PC-9 (cell line): ENCODE results near the gene IL10RB. TPM values are rescaled to one million over a fixed set of nuclear protein-coding genes. Genes with fewer than 3 reads are reported as not detected.
A peak's percentile ranks its signal among the peaks of the same experiment; 100 is the strongest.

Source experiments
- BruUV-seq: library from RNA; stranded (reverse); fragments of 400-500 nt; replicated peaks from 2 replicates; lab custom pipeline; 2021; lab: Mats Ljungman, UMichigan
- CTCF ChIA-PET: fragments of 300-600 bp; sonication (Branson Sonifier 250); formaldehyde crosslinking; loops from one replicate; lab custom pipeline; 2022; ENCODE audit warnings: antibody characterized with exemption; lab: Charles Lee
- POLR2A ChIA-PET: fragments of 300-600 bp; sonication (Branson Sonifier 250); formaldehyde crosslinking; loops from one replicate; lab custom pipeline; 2022; ENCODE audit warnings: antibody characterized with exemption; ENCODE audit not compliant: unreplicated experiment; lab: Charles Lee
- DNase-seq, 2 experiments: peaks; one replicate each; pipeline versions ENCODE4 v3.0.0 to v3.0.0-alpha.2; 2015 to 2022; ENCODE audit warnings: mixed read lengths in 1 of 2
- H2AFZ ChIP-seq: fragments of 200-600 bp; sonication (generic); 2 replicates; pipeline ENCODE4 v1.8.1; 2017; ENCODE audit warnings: antibody characterized with exemption
- H3F3A ChIP-seq: fragments of 200-600 bp; sonication (generic); 2 replicates; pipeline ENCODE4 v1.8.1; 2017; ENCODE audit warnings: antibody characterized with exemption, mild to moderate bottlenecking, low read depth; ENCODE audit not compliant: insufficient read depth
- H3K27ac ChIP-seq: fragments of 200-600 bp; sonication (generic); 2 replicates; pipeline ENCODE4 v1.6.1; 2016; ENCODE audit warnings: mixed run types
- H3K27me3 ChIP-seq: fragments of 200-600 bp; sonication (generic); 2 replicates; pipeline ENCODE4 v1.6.1; 2016; ENCODE audit warnings: low read depth, mixed run types; ENCODE audit not compliant: insufficient read depth
- H3K36me3 ChIP-seq: fragments of 200-600 bp; sonication (generic); 2 replicates; pipeline ENCODE4 v1.6.1; 2016; ENCODE audit warnings: low read depth, mixed run types
- H3K4me1 ChIP-seq: fragments of 200-600 bp; sonication (generic); replicated peaks from 2 replicates; pipeline ENCODE4 v1.6.1; 2016; ENCODE audit warnings: mixed run types; ENCODE audit not compliant: insufficient read depth
- H3K4me2 ChIP-seq: fragments of 200-600 bp; sonication (generic); 2 replicates; pipeline ENCODE4 v1.6.1; 2017; ENCODE audit warnings: mixed run types
- H3K4me3 ChIP-seq: fragments of 200-600 bp; sonication (generic); 2 replicates; pipeline ENCODE4 v1.6.1; 2016; ENCODE audit warnings: mixed run types
- H3K79me2 ChIP-seq: fragments of 200-600 bp; sonication (generic); 2 replicates; pipeline ENCODE4 v1.6.1; 2017; ENCODE audit warnings: low read depth, mixed run types
- H3K9me2 ChIP-seq: fragments of 200-600 bp; sonication (generic); 2 replicates; pipeline ENCODE4 v1.8.1; 2017; ENCODE audit warnings: mild to moderate bottlenecking; ENCODE audit not compliant: insufficient read depth
- H3K9me3 ChIP-seq: fragments of 200-600 bp; sonication (generic); 2 replicates; pipeline ENCODE4 v1.8.1; 2016; ENCODE audit warnings: low read depth; ENCODE audit not compliant: insufficient read depth
- H4K20me1 ChIP-seq: fragments of 200-600 bp; sonication (generic); 2 replicates; pipeline ENCODE4 v1.8.1; 2017; ENCODE audit not compliant: insufficient read depth
- CTCF ChIP-seq: fragments of 200-600 bp; sonication (generic); conservative IDR thresholded peaks from 2 replicates; pipeline ENCODE4 v1.6.1; 2017; ENCODE audit warnings: mixed run types, antibody characterized with exemption, mild to moderate bottlenecking, moderate library complexity
- EZH2 ChIP-seq: fragments of 200-600 bp; sonication (generic); IDR thresholded peaks from 2 replicates; pipeline ENCODE4 v1.8.0; 2017; ENCODE audit warnings: antibody characterized with exemption, low read depth
- intact Hi-C: fragments of 100-400 bp; cut with micrococcal nuclease; formaldehyde crosslinking; loops from one replicate; pipeline ENCODE4 v1.10.0; 2022; ENCODE audit not compliant: unreplicated experiment
- total RNA-seq: library from RNA; stranded (reverse); gene quantifications from 2 replicates; pipeline ENCODE4 v1.2.3, GENCODE V29; 2021

Gene IL10RB
- total RNA-seq, 1 experiment from 2014 or later = 18.3 TPM

GRCh38 chr21:33267250-33267649 is 1.1 kb downstream of the IL10RB start:
- H3K4me3 ChIP-seq = peak overlapping the region; percentile 71; the same call in 1 of the 2 replicates
- H3K27ac ChIP-seq = no peak overlapping the region
- POLR2A ChIA-PET = no interaction called here
- intact Hi-C loops = loop anchor here (5.0 kb wide), 1 partner anchor 60 kb away; no protein-coding TSS in a partner anchor
- peaks cover 26% of the 10 kb centered on the region; the same call in 1 of the 2 replicates for H3F3A ChIP-seq
- no peaks in the 10 kb centered on the region for H3K36me3 ChIP-seq
- no peaks in the 10 kb centered on the region for H3K9me2 ChIP-seq
- CTCF ChIA-PET = no interaction called here
- no TSS peak for BruUV-seq
- H3K27me3 ChIP-seq = no peaks in the 10 kb centered on the region
- no peaks in the 10 kb centered on the region for H3K79me2 ChIP-seq
- TF ChIP-seq EZH2 (no peak), CTCF (no peak)
- H3K9me3 ChIP-seq = no peaks in the 10 kb centered on the region
- H3K4me1 ChIP-seq = peaks cover 23% of the 10 kb centered on the region
- no peaks in the 10 kb centered on the region for H4K20me1 ChIP-seq
- peak overlapping the region; percentile 83 for H3K4me2 ChIP-seq
- H2AFZ ChIP-seq = no peak overlapping the region
- DNase-seq = no peak

GRCh38 chr21:33268393-33268736 is 2.2 kb downstream of the IL10RB start:
- Histone ChIP-seq H3K36me3 (no peaks in the 10 kb centered on the region), H3K4me3 (no peak overlapping the region), H3K79me2 (no peaks in the 10 kb centered on the region), H2AFZ (no peak overlapping the region), H3K9me3 (no peaks in the 10 kb centered on the region), H3K27me3 (no peaks in the 10 kb centered on the region), H3F3A (peaks cover 26% of the 10 kb centered on the region; the same call in 1 of the 2 replicates), H3K4me2 (no peak overlapping the region), H3K9me2 (no peaks in the 10 kb centered on the region), H3K4me1 (peaks cover 23% of the 10 kb centered on the region), H3K27ac (no peak overlapping the region), H4K20me1 (no peaks in the 10 kb centered on the region)
- ChIA-PET POLR2A (no interaction called here), CTCF (no interaction called here)
- no peak for DNase-seq
- TF ChIP-seq EZH2 (no peak), CTCF (no peak)
- intact Hi-C loops = loop anchor here (5.0 kb wide), 1 partner anchor 59 kb away; no protein-coding TSS in a partner anchor
- BruUV-seq = no TSS peak

- no TSS peak for BruUV-seq
- DNase-seq = peak; percentile 92
Measured at GRCh38 chr21:33268737-33269441, 2.7 kb downstream of the IL10RB start.

More at GRCh38 chr21:33268737-33269441, 2.7 kb downstream of the IL10RB start:
- no peak for TF ChIP-seq EZH2
- peak; percentile 28; the same call in 1 of the 2 replicates for TF ChIP-seq CTCF
- H3K79me2 ChIP-seq = no peaks in the 10 kb centered on the region
- H3K4me1 ChIP-seq = peaks cover 23% of the 10 kb centered on the region
- ChIA-PET CTCF (no interaction called here), POLR2A (interaction anchor here (0.7 kb wide), 2 partner anchors 26 to 86 kb away, joined by 3 to 4 read pairs; no protein-coding TSS in a partner anchor)
- peaks cover 26% of the 10 kb centered on the region; the same call in 1 of the 2 replicates for H3F3A ChIP-seq
- no peak overlapping the region for H2AFZ ChIP-seq
- no peak overlapping the region for H3K4me2 ChIP-seq
- intact Hi-C loops = loop anchor here (1.0 to 5.0 kb wide), 2 partner anchors 18 to 58 kb away; no protein-coding TSS in a partner anchor
- no peaks in the 10 kb centered on the region for H3K9me2 ChIP-seq
- H4K20me1 ChIP-seq = no peaks in the 10 kb centered on the region
- no peak overlapping the region for H3K4me3 ChIP-seq
- H3K36me3 ChIP-seq = no peaks in the 10 kb centered on the region
- no peaks in the 10 kb centered on the region for H3K27me3 ChIP-seq
- no peaks in the 10 kb centered on the region for H3K9me3 ChIP-seq
- H3K27ac ChIP-seq = peak overlapping the region; percentile 1; the same call in 1 of the 2 replicates
